MM.1S (cell line): Measurements from ENCODE around the gene CNTNAP2.

Experiments
- CTCF ChIP-seq: fragments of 300-600 bp; sonication (generic); IDR thresholded peaks from 2 replicates; pipeline ENCODE4 v1.5.1; 2016; ENCODE audit warnings: antibody characterized with exemption, low read length, mixed read lengths
- EZH2 ChIP-seq: fragments of 300-600 bp; sonication (generic); optimal IDR thresholded peaks from 2 replicates; pipeline ENCODE3; 2017; ENCODE audit warnings: low read depth, mild to moderate bottlenecking, antibody characterized with exemption, low read length, mixed read lengths

DNA sequence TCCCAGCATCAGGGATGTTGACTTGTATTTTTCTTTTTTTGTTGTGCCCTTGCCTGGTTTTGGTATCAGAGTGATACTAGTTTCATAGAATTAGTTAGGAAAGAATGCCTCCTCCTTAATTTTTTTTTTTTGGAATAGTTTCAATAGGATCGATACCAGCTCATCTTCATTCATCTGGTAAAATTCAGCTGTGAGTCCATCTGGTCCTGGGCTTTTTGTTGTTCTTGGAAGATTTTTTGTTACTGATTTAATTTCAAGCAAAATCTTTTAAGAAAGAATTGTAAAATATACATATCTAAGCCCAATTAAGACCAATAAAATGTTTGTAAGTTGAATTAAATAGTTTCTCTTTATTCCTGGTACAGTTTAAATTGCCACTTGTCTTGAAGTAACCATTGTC lies 1159.5 kb downstream of the CNTNAP2 start:
- TF ChIP-seq EZH2 (no peak), CTCF (no peak)
